GM12892 (cell line): ENCODE data around the gene RACGAP1.

Source experiments
- POLR2A ChIP-seq: IDR thresholded peaks from 2 replicates; pipeline ENCODE4 v1.6.1; 2011; ENCODE audit warnings: low read depth, low read length, control low read depth
- POLR2AphosphoS5 ChIP-seq: IDR thresholded peaks from 2 replicates; pipeline ENCODE4 v1.6.1; 2011; ENCODE audit warnings: low read depth, low read length, control low read depth
- TAF1 ChIP-seq: IDR thresholded peaks from 2 replicates; pipeline ENCODE4 v1.6.1; 2011; ENCODE audit warnings: low read depth, mild to moderate bottlenecking, control low read depth, low read length, borderline replicate concordance

DNA sequence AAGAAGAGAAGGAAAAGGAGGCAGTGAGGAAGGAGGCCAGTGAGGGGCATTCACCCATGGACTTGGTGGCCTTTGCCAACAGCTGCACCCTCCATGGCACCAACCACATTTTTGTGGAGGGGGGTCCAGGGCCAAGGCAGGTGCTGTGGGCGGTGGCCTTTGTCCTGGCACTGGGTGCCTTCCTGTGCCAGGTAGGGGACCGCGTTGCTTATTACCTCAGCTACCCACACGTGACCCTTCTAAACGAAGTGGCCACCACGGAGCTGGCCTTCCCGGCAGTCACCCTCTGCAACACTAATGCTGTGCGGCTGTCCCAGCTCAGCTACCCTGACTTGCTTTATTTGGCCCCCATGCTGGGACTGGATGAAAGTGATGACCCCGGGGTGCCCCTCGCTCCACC is 48.4 kb upstream of the RACGAP1 start:
- TF ChIP-seq POLR2AphosphoS5 (no peak), POLR2A (no peak), TAF1 (no peak)
